Cardiac atrium fibroblast (primary cell): Measurements from ENCODE around the gene KIF3C. TPM values are rescaled to one million over a fixed set of nuclear protein-coding genes. Genes with fewer than 3 reads are reported as not detected.

Source experiments
- total RNA-seq: library from RNA; depleted of rRNA; stranded (reverse); fragments of >200 nt; gene quantifications from 2 replicates; pipeline ENCODE4 v1.2.3, GENCODE V29; 2015

KIF3C gene
- total RNA-seq, result 9.6 and 10.0 TPM in 2 replicates

DNA sequence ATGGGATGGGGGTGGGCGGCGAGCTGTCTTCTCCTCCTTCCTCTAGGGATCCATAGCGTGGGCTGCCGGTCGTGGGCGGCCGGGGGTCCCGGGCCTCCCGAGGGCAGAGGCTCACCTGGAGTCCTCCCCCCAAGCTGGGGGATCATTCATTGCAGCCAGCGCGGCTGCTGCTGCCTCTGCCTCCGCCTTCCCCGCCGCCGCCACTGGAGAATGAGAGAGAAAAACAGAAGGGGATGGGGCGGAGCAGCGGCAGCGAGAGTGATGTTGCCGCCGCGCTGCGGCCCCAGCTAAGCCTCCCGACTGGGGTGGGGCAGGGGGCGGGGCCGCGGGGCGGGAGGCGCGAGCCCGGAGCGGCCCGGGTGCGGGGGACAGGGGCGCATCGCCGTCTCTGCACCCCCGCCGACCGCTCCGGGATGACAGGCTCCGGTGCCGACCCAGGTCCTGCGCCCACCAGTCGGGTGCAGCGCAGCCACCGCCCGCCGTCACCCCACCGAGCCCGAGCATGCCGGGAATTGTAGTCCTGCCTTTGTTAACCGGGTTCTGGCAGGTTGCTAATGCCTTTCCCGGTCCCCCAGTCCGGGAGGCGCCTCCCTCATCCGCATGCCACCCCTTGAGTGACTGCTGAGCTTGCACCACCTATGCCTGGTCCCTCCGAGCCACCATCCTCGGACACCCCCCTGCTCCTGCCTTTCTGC lies at the start of gene KIF3C:
Gene KIF3C, minus strand, starts transcription at position 225 of the 695 bp plus-strand sequence. CDS start 580 bp downstream, outside the sequence.

GRCh38 chr2:25878361-25879132 lies 103.8 kb downstream of the KIF3C start, which contains the start of gene ASXL2:
TSS of gene ASXL2 (minus strand) at chr2:25878487. CDS start at chr2:25878222, 265 bp downstream.

Other genes starting within 250 kb of the KIF3C start
- gene ASXL2, start 104.0 kb downstream of the KIF3C start, total RNA-seq, result 8.3 and 11.0 TPM in 2 replicates
- gene RAB10, start 51.6 kb upstream of the KIF3C start, total RNA-seq, result 94.6 and 105 TPM in 2 replicates
- 5.3 and 6.0 TPM in 2 replicates for gene GAREM2, start 190.6 kb upstream of the KIF3C start, total RNA-seq